Adipose tissue (tissue), 3 donors: ENCODE results near the gene CIART. TPM values are rescaled to one million over a fixed set of nuclear protein-coding genes. Genes with fewer than 3 reads are reported as not detected.
A peak's percentile ranks its signal among the peaks of the same experiment; 100 is the strongest.
"Not testable (repeated sequence)": the region's sequence is repeated elsewhere in the genome, so short reads cannot be mapped to it uniquely, and the experiment has no call there.

Experiments used
- H3K27ac ChIP-seq: one replicate; pipeline ENCODE4 v1.5.1; 2013; ENCODE audit warnings: low read depth, low read length
- WGBS, 3 donors: extraction: QIAGEN DNeasy Blood & Tissue Kit; methylation state at CpG; one replicate each; pipeline ENCODE4 v1.1.7; 2013; 5-methylcytosine and 5-hydroxymethylcytosine counted together
- polyA plus RNA-seq, 3 donors: library from polyadenylated mRNA; stranded (reverse); fragments of 200-250 nt; gene quantifications; one replicate each; pipeline ENCODE4 v1.2.3, GENCODE V29; 2013
- donor health status: healthy with polysubstance abuse.
- donor health status: Bipolar disorder and iron deficiency.
- donor health status: healthy.

CIART gene
- polyA plus RNA-seq, 3 donors: 1.8 to 2.2 (median 1.8) TPM

DNA sequence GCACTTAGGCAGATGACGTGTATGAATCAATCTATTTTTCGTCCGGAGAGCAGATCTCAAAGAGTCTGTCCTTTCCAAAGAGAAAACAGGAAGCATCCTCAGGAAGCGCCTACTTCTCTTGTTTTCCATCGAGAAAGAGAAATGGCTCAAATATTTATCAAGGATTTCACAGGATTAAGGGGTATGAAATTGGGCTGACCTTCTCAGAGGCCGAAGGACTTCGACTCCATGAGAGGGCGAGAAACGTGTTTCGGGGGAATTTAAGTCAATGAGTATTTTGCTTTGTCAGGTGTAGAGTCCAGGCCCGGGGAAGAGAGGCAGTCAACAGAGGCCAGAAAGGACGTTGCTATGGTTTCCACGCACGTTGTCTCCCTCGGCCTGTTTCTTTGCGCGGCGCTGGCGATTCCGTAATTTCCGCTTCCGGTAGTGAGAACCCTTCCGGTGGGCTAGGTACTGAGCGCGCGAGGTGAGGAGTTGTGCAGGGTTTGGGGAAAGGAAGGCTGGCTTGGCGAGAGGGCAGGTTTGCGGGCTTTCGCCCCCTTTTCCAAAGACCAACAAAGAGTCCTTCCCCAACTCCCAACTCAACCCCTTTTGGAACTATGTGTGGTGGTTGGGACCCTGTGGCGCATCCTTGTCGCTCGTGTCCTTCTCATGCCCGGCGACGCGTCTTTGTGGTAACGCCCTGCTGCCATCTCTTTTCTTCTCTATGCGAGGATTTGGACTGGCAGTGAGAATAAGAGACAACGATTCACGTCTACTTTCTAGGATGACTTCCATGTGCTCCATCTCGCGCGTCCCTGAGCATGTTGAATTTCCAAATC is 11.3 kb downstream of the CIART start, which contains the start of gene MRPS21:
Gene MRPS21, plus strand, starts transcription at position 429 of the 821 bp plus-strand sequence. CDS start 506 bp downstream, outside the sequence.
- peak within 1 kb of the TSS; percentile 13 for H3K27ac ChIP-seq
- 3 to 6% (median 4%) methylated on average over 43 of the region's 43 CpGs for WGBS, 3 donors

DNA sequence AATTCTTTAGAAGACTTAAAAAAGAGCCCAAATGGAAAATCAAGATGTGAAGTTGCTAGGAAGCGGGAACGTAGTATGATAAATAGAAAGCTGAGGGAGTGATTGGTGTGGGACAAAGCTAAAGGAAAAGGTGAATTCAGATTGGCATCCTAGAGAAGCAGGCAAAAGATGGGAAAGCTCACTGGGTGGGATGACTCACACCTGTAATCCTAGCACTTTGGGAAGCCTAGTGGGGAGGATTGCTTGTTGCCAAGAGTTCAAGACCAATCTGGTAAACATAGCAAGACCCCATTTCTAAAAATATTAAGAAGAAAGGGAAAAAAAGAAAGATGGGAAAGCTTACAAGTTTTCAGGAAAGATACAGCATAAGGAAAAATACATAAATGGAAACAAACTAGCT is 13.1 kb downstream of the CIART start:
- WGBS, 3 donors: 89 to 98% (median 95%) methylated on average over 2 of the region's 2 CpGs
- H3K27ac ChIP-seq: no peak overlapping the region

DNA sequence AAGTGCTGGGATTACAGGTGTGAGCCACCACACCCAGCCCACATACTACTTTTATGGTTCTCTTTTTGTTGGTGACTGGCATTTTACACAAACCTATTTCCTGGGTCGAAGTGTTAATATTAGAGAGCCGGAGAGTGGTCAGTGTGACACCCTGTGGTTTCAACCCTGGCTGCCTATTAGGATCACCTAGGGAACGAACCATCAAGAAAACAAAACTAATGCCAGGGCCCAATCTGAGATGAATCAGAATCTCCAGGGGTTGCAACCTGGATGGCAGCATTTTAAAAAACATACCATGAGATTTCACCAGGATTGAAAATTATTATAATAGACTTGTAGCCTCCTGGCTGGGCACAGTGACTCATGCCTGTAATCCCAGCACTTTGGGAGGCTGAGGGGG is 17.4 kb downstream of the CIART start:
- WGBS, 3 donors: 93 to 99% (median 94%) methylated on average over 3 of the region's 3 CpGs
- no peak overlapping the region for H3K27ac ChIP-seq

DNA sequence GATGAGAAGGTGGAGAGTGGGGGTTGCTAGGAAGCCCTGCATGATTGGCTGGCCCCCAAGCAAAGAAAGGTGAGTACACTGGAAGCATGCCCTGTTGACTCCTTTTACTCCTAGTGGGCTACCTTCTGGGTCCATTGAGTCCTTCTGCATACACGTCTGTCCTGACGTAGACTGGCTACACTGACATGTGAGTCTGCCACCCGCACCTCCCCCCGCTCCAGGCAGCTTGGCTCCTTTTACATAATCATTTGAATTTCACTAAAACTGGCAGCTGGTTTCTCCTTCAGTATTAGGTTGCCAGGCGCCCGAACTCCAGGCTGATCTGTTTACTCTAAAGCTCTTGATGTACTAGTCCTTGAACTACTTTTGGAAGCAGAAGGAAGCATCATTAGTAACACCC is 20.0 kb downstream of the CIART start:
- no peak overlapping the region for H3K27ac ChIP-seq
- WGBS, 3 donors: 85 to 93% (median 89%) methylated on average over 6 of the region's 6 CpGs

DNA sequence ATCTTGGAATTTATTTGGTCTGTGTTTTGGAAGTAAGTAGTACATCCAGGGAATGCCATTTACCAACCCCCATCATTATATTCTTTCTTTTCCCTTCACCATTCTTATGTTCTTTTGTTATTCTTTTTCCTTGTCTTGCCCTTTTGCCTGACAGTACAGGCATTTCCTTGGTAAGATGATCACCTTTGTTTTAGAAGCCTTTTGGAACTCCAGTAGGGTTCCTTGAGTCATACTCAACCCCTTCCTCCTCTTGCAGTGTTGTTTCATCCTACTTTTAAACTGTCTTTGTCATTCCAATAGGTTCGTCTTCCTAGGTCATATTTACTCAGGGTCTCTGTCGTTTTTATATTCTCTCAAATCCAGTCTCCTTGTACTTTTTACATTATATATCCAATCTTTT is 20.5 kb downstream of the CIART start:
- no peak overlapping the region for H3K27ac ChIP-seq
- WGBS, 3 donors: 78 to 85% (median 83%) methylated on average over 2 of the region's 2 CpGs

DNA sequence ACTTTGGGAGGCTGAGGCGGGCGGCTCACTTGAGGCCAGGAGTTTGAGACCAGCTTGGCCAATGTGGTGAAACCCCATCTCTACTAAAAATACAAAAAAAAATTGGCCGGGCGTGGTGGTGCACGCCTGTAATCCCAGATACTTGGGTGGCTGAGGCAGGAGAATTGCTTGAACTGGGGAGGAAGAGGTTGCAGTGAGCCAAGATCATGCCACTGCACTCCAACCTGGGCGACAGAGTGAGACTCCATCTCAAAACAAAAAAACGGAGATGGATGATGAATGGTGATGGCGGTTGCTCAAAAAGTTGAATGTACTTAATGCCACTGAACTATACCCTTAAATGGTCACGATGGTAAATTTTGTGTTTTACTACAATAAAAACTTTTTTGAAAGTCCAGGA is 26.2 kb downstream of the CIART start:
- WGBS, 3 donors: 92 to 97% (median 93%) methylated on average over 8 to 9 of the region's 9 CpGs
- H3K27ac ChIP-seq: not testable (repeated sequence)

DNA sequence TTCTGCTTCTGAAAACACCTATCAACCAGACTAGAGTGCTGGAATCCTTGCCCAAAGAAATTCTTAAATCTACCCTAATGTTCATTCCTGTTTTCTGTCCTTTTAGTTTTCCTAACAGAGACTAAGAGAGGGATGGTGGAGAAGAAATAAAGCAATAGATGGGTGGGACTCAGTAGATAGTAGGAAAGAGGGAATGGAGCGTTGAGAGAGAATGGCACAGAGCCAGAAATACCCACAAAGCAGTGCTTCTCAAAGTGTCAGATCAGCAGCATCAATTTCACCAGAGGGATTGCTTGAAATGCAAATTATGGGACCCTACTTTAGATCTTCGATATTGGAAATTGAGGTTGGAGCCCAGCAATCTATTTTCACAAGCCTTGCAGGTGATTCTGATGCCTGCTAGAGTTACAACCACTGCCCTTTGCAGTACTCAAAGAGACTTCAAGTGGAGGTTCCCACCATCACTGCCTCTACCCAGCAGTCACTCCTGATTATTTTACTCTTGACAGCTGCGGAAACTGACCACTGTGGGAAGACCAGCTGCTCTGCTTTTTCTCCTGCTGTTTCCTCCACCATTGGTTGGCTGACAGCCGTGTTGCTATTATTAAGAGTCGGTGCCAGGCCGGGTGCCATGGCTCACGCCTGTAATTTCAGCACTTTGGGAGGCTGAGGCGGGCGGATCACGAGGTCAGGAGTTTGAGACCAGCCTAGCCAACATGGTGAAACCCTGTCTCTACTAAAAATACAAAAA is 27.6 kb downstream of the CIART start:
- no peak overlapping the region for H3K27ac ChIP-seq
- 74 to 87% (median 79%) methylated on average over 10 of the region's 10 CpGs for WGBS, 3 donors

DNA sequence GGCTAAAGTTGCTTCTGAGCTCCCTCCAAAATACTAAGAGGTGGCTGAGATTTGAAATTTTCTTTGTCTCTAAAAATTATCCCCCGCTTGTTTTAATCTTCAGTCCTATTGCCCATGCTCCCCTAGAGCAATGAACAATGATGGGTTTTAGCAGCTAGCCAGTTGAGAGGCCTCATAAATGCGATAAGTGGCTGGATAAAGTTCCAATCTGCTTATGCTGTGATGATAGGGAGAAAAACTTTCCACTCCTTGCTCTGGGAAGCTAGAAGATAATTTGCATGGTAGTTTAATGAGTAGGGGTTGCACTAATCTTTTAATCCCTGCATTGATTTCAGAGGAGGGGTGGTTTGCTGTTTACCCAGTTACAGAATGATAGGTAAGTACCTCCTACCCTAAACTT is 29.4 kb downstream of the CIART start:
- WGBS, 3 donors: 90 to 94% (median 93%) methylated on average over 2 of the region's 2 CpGs
- no peak overlapping the region for H3K27ac ChIP-seq

DNA sequence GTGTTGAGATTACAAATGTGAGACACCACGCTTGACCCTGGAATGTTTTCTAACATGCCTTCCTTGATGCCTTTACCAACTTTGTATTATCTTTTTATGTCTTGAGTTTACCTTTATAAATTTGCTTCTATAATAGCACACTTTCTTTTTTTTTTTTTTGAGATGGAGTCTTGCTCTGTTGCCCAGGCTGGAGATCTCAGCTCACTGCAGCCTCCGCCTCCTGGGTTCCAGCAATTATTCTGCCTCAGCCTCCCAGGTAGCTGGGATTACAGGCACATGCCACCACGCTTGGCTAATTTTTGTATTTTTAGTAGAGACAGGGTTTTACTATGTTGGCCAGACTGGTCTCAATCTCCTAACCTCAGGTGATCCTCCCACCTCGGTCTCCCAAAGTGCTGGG is 32.3 kb downstream of the CIART start:
- not testable (repeated sequence) for H3K27ac ChIP-seq
- WGBS, 3 donors: 90 to 98% (median 94%) methylated on average over 4 of the region's 4 CpGs

DNA sequence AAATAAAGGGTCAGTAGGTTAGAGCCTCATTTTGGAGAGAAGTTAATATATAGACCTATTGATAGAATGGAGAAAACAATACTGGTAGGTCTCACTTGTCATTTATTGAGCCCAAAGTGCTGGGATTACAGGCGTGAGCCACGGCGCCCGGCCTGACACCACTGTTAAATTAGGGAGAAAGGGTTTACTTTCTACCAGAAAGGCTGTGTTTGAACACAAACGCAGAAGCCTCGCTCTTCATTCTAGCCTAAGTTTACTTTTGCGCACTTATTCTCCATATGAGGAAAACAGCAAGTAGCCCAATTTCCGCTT is 38.3 kb downstream of the CIART start:
- 63 to 84% (median 63%) methylated on average over 8 of the region's 8 CpGs for WGBS, 3 donors
- no peak overlapping the region for H3K27ac ChIP-seq

DNA sequence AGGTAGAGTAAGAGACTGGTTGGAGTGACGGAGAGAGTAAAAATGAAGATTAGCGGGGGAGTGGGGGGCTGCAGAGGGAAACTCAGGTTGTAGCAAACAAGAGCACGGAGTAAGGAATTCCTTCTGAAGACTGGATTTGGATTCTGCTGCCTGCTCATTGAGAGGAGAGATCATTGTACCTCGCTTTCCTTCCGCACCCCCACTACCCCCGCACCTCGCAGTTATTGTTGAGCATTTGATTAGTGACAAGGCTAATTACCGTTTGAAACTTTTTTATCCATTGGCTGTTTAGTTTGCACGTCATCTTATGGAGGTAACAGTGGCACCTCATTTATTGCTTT is 39.4 kb downstream of the CIART start:
- no peak overlapping the region for H3K27ac ChIP-seq
- 0 to 1% (median 0%) methylated on average over 9 of the region's 9 CpGs for WGBS, 3 donors

DNA sequence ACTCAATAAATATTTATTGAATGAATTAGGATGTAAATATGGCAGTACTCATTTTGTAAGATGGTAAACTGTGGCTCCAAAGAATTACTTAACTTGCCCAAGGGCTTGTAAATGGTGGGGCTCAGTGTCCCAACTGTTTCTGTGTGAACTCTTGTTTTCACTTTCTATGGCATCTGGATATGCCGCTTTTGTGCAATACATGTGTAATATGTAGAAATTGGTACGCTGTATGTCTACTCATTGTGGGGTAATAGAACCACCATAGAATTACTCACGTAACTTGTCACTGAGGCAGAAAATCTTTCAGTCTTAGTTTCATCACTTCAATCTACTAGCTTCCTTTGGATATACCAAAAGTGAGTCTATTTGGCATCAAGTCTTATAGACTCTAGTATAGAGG is 40.0 kb downstream of the CIART start:
- no peak overlapping the region for H3K27ac ChIP-seq
- 51 to 90% (median 64%) methylated on average over 3 of the region's 3 CpGs for WGBS, 3 donors

DNA sequence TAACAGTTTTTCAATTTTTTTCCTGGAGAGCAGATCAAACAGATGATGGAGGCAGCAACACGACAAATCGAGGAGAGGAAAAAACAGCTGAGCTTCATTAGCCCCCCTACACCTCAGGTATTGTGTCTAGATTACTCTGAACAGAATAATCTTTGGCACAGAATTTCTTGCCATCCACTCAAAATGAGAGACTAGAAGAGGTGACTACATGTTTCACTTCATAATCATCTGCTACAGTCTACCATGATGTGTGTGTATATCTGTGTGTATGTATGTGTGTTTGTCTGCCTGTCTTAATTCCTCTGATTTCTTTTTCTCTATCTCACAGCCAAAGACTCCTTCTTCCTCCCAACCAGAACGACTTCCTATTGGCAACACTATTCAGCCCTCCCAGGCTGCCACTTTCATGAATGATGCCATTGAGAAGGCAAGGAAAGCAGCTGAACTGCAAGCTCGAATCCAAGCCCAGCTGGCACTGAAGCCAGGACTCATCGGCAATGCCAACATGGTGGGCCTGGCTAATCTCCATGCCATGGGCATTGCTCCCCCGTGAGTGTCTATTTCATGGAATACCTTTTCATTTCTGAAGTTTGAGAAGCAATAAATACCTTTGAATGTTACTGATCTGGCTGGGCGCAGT is 50.4 kb downstream of the CIART start:
- 92 to 95% (median 92%) methylated on average over 7 of the region's 7 CpGs for WGBS, 3 donors
- no peak overlapping the region for H3K27ac ChIP-seq

Other genes with a start within 250 kb of the CIART start
- 10 to 100 TPM in 2 of 3 donors, 1 to 10 TPM in 1; 9.6 to 22.4 (median 21.3) TPM for gene VPS45, start 214.8 kb upstream of the CIART start, polyA plus RNA-seq
- gene PLEKHO1, start 132.6 kb upstream of the CIART start, polyA plus RNA-seq: 10 to 100 TPM in 2 of 3 donors, 1 to 10 TPM in 1; 4.1 to 39.6 (median 29.4) TPM
- gene ANP32E, start 46.4 kb upstream of the CIART start, polyA plus RNA-seq: 10 to 100 TPM in 2 of 3 donors, 1 to 10 TPM in 1; 6.0 to 33.2 (median 12.9) TPM
- under 1 TPM in 1 of 3 donors, not detected in 2; 0.03 TPM for gene CA14, start 24.8 kb upstream of the CIART start, polyA plus RNA-seq
- gene APH1A, start 13.5 kb upstream of the CIART start, polyA plus RNA-seq: 100 to 1,000 TPM in 2 of 3 donors, 10 to 100 TPM in 1; 81.4 to 126 (median 106) TPM
- 10 to 100 TPM in 2 of 3 donors, 1 to 10 TPM in 1; 2.2 to 50.5 (median 17.8) TPM for gene C1orf54, start 9.8 kb upstream of the CIART start, polyA plus RNA-seq
- gene MRPS21, start 11.3 kb downstream of the CIART start, polyA plus RNA-seq: 10 to 100 TPM; 33.0 to 93.9 (median 56.9) TPM
- gene PRPF3, start 39.0 kb downstream of the CIART start, polyA plus RNA-seq: 10 to 100 TPM; 22.0 to 35.8 (median 31.5) TPM
- 1 to 10 TPM; 6.7 to 8.7 (median 8.2) TPM for gene RPRD2, start 81.6 kb downstream of the CIART start, polyA plus RNA-seq
- gene TARS2, start 204.9 kb downstream of the CIART start, polyA plus RNA-seq: 10 to 100 TPM in 2 of 3 donors, 1 to 10 TPM in 1; 8.9 to 16.9 (median 10.5) TPM
- gene ECM1, start 225.6 kb downstream of the CIART start, polyA plus RNA-seq: 10 to 100 TPM in 2 of 3 donors, 1 to 10 TPM in 1; 2.7 to 10.8 (median 10.1) TPM
- under 1 TPM in 2 of 3 donors, not detected in 1; 0.15 to 0.18 TPM for gene FALEC, start 233.2 kb downstream of the CIART start, polyA plus RNA-seq